Activated naive CD8-positive, alpha-beta T cell treated with anti-CD3 and anti-CD28 coated beads for 36 hours (primary cell): ENCODE data around the gene ANGEL2. TPM values are rescaled to one million over a fixed set of nuclear protein-coding genes. Genes with fewer than 3 reads are reported as not detected.

Source experiments
- DNase-seq: peaks from one replicate; pipeline ENCODE4 v3.0.0; 2021
- H3K27ac Mint-ChIP-seq: one replicate; pipeline ENCODE4 v1.8.0; 2022; ENCODE audit warnings: mild to moderate bottlenecking, moderate library complexity, mixed read lengths
- H3K27me3 Mint-ChIP-seq: one replicate; pipeline ENCODE4 v1.8.0; 2022; ENCODE audit warnings: mild to moderate bottlenecking, mixed read lengths
- H3K36me3 Mint-ChIP-seq: one replicate; pipeline ENCODE4 v1.8.0; 2021; ENCODE audit warnings: mild to moderate bottlenecking, mixed read lengths
- H3K4me1 Mint-ChIP-seq: one replicate; pipeline ENCODE4 v1.8.0; 2021; ENCODE audit warnings: mixed read lengths
- H3K4me3 Mint-ChIP-seq: one replicate; pipeline ENCODE4 v1.8.0; 2022; ENCODE audit warnings: mild to moderate bottlenecking, moderate library complexity, mixed read lengths
- H3K9me3 Mint-ChIP-seq: one replicate; pipeline ENCODE4 v1.8.0; 2022; ENCODE audit warnings: mixed read lengths
- total RNA-seq, 2 experiments: library from RNA; stranded (reverse); gene quantifications; one replicate each; pipeline ENCODE4 v1.2.3, GENCODE V29; 2021

ANGEL2 gene
- total RNA-seq, 2 experiments from 2014 or later, result 41.6 to 42.3 TPM

- peaks cover 6% of the 10 kb centered on the region for H3K4me1 Mint-ChIP-seq
- DNase-seq, result no peak
- no peak overlapping the region for H3K27ac Mint-ChIP-seq
- H3K27me3 Mint-ChIP-seq, result peaks cover 58% of the 10 kb centered on the region
- H3K9me3 Mint-ChIP-seq, result no peaks in the 10 kb centered on the region
- no peaks in the 10 kb centered on the region for H3K36me3 Mint-ChIP-seq
- H3K4me3 Mint-ChIP-seq, result no peak overlapping the region
Observed at GRCh38 chr1:212954514-212954913, 61.2 kb downstream of the ANGEL2 start.

GRCh38 chr1:212953321-212953720 is 62.3 kb downstream of the ANGEL2 start:
- Mint-ChIP-seq H3K27ac (no peak overlapping the region), H3K27me3 (peaks cover 68% of the 10 kb centered on the region), H3K9me3 (peaks cover 4% of the 10 kb centered on the region), H3K36me3 (no peaks in the 10 kb centered on the region), H3K4me1 (peaks cover 6% of the 10 kb centered on the region), H3K4me3 (no peak overlapping the region)
- DNase-seq, result no peak

DNA sequence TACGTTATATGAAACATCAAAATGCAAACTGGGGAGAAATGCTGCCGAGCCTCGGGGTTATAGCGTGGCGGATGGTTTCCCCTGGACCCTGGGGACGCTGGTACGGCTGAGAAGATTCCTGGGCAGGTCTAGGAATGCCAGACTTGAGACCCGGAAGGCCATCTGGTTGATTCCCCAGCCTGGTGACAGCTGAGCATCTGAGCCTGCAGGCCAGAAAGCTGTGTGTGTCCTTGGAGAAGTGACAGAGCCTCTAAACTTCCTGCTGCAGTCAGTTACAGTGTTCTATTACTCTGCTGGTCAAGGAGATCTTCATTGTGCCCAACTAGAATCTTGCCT is 63.1 kb downstream of the ANGEL2 start:
- peaks cover 68% of the 10 kb centered on the region for H3K27me3 Mint-ChIP-seq

DNA sequence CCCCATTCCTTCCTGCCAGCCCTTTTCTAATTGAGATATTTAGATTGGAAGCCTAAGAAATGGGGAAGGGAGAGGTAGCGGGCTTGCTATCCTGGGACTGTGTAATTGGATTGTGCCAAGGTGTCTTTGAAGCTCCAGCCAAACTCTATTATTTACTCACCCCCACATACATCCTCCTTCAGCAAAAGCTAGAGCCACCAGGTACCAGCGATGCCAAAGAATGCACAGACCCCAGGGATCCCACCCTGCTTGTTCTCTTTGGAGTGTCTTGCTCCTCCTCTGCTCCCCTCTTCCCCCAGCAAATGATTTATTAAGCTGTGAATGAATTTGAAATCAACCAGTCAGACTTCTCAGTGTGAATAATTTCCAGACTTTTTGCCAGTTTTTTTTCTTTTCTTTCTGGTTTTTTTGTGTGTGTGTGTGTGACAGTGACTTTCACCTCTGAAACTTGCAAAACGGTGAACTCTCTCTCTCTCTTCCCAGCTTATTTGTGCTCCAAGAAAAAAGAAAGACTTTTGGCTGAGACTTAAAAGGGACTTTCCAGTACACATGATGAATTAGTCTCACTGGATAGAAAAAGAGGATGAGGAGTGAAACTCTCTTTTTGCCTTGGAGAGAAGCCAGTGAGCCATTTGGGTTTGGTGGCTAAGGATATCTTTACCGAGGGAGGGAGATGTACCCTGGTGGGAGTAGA is 63.6 kb downstream of the ANGEL2 start:
- Mint-ChIP-seq H3K27me3 (peaks cover 68% of the 10 kb centered on the region), H3K36me3 (no peaks in the 10 kb centered on the region), H3K9me3 (peaks cover 4% of the 10 kb centered on the region), H3K4me1 (peaks cover 6% of the 10 kb centered on the region), H3K4me3 (no peak overlapping the region), H3K27ac (no peak overlapping the region)
- DNase-seq, result no peak

More for the DNA sequence above, 63.1 kb downstream of the ANGEL2 start:
- Mint-ChIP-seq H3K27ac (no peak overlapping the region), H3K4me3 (no peak overlapping the region), H3K9me3 (peaks cover 4% of the 10 kb centered on the region), H3K4me1 (peaks cover 6% of the 10 kb centered on the region), H3K36me3 (no peaks in the 10 kb centered on the region)
- DNase-seq, result no peak

DNA sequence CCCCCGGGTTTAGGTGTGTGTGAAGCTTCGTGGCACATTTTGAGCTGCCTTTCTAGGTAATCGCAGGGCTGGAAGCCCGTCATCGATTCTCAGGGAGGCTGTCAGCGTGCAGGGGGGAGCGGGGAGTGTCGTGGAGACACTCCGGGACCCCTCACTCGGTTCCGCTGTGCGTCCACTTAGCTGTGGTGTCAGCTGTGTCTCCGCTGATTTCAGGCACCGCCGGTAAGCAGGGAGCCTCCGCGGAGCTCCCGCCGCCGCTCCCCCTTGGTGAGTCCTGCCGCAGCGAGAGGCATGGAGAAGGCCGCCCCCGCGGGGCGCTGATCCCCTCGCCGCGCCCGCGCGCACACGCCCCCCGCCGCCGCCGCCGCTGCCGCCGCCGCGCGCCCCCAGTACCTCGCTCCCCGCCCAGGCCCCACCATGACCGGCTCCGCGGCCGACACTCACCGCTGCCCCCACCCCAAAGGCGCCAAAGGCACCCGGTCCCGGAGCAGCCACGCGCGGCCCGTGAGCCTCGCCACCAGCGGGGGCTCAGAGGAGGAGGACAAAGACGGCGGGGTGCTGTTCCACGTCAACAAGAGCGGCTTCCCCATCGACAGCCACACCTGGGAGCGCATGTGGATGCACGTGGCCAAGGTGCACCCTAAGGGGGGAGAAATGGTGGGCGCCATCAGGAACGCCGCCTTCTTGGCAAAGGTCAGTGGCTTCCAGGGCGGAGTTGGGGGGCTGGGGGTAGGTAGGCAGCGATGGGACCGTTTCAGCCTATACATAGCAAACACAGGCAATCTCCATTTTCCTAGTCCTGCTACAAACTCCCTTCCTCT is 64.3 kb downstream of the ANGEL2 start:
- H3K36me3 Mint-ChIP-seq, result no peaks in the 10 kb centered on the region
- H3K9me3 Mint-ChIP-seq, result peaks cover 4% of the 10 kb centered on the region
- peak overlapping the region; percentile 71 for H3K4me3 Mint-ChIP-seq
- H3K27me3 Mint-ChIP-seq, result peaks cover 60% of the 10 kb centered on the region
- DNase-seq, result peak; percentile 9
- peaks cover 10% of the 10 kb centered on the region for H3K4me1 Mint-ChIP-seq
- no peak overlapping the region for H3K27ac Mint-ChIP-seq

GRCh38 chr1:212950243-212951125 is 65.2 kb downstream of the ANGEL2 start, which contains the start of gene VASH2:
Gene VASH2 (plus strand): TSS chr1:212950541. CDS start chr1:212951543, 1,002 bp downstream.
- DNase-seq, result peak; percentile 67
- peaks cover 54% of the 10 kb centered on the region for H3K27me3 Mint-ChIP-seq
- H3K36me3 Mint-ChIP-seq, result no peaks in the 10 kb centered on the region
- H3K27ac Mint-ChIP-seq, result no peak within 1 kb of the TSS
- peak within 1 kb of the TSS; percentile 71 for H3K4me3 Mint-ChIP-seq
- H3K4me1 Mint-ChIP-seq, result peaks cover 10% of the 10 kb centered on the region
- H3K9me3 Mint-ChIP-seq, result peaks cover 4% of the 10 kb centered on the region

DNA sequence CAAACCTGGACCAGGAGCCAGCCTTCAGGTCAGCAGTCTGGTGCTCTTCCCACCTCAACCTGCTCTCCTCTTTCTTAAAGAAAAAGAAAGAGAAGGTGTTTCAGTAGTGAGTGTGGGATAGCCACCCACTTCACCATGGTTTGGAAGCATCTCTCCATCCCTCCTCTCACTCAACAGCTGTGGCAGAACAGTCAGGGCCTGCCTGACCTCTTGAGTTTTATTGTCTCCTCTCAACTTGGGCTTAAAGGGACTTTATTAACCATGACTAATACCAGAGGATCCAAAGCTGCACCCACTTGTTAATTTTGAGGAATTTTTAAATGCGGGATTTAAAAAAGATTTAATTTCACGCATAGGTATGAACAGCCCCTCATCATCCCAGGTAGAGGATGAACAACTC is 65.9 kb downstream of the ANGEL2 start:
- Mint-ChIP-seq H3K9me3 (peaks cover 4% of the 10 kb centered on the region), H3K36me3 (no peaks in the 10 kb centered on the region), H3K4me3 (no peak overlapping the region), H3K27me3 (peaks cover 54% of the 10 kb centered on the region), H3K4me1 (peaks cover 10% of the 10 kb centered on the region), H3K27ac (no peak overlapping the region)
- no peak for DNase-seq

GRCh38 chr1:212946872-212947271 is 68.8 kb downstream of the ANGEL2 start:
- Mint-ChIP-seq H3K36me3 (no peaks in the 10 kb centered on the region), H3K4me3 (no peak overlapping the region), H3K4me1 (peaks cover 10% of the 10 kb centered on the region), H3K27me3 (peaks cover 32% of the 10 kb centered on the region), H3K9me3 (peaks cover 4% of the 10 kb centered on the region), H3K27ac (no peak overlapping the region)
- no peak for DNase-seq

GRCh38 chr1:212945463-212946160 is 70.1 kb downstream of the ANGEL2 start:
- H3K36me3 Mint-ChIP-seq, result no peaks in the 10 kb centered on the region
- no peak overlapping the region for H3K4me3 Mint-ChIP-seq
- DNase-seq, result no peak
- H3K4me1 Mint-ChIP-seq, result peaks cover 7% of the 10 kb centered on the region
- no peak overlapping the region for H3K27ac Mint-ChIP-seq
- peaks cover 4% of the 10 kb centered on the region for H3K9me3 Mint-ChIP-seq
- peaks cover 21% of the 10 kb centered on the region for H3K27me3 Mint-ChIP-seq

GRCh38 chr1:212945056-212945455 is 70.6 kb downstream of the ANGEL2 start:
- Mint-ChIP-seq H3K4me1 (peaks cover 4% of the 10 kb centered on the region), H3K9me3 (peaks cover 7% of the 10 kb centered on the region), H3K4me3 (no peak overlapping the region), H3K27me3 (peaks cover 16% of the 10 kb centered on the region), H3K36me3 (no peaks in the 10 kb centered on the region), H3K27ac (no peak overlapping the region)
- no peak for DNase-seq

DNA sequence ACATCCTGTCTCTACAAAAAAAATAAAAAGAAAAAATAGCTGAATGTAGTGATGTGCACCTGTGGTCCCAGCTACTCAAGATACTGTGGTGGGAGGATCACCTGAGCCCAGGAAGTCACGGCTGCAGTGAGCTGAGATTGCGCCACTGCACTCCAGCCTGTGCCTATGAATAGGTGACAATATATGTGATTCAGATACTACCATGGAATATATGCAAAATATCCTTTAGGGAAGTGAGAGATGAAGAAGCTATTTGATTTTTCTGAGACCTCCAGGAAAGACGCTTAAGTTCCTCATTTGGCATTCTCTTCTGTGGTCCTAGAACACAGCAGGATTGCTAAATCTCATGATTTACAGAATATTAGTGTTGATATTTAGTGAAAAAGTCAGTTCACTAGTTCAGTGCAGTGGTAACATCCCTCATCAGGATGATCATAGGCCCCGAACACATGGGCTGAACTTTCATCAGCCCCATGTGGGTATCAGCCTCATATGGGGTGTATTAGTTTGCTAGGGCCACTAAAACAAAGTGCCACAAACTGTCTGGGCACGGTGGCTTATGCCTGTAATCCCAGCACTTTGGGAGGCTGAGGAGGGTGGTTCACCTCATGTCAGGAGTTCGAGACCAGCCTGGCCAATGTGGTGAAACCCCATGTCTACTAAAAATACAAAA is 71.3 kb downstream of the ANGEL2 start:
- no peak for DNase-seq
- H3K27me3 Mint-ChIP-seq, result peaks cover 9% of the 10 kb centered on the region
- H3K36me3 Mint-ChIP-seq, result no peaks in the 10 kb centered on the region

DNA sequence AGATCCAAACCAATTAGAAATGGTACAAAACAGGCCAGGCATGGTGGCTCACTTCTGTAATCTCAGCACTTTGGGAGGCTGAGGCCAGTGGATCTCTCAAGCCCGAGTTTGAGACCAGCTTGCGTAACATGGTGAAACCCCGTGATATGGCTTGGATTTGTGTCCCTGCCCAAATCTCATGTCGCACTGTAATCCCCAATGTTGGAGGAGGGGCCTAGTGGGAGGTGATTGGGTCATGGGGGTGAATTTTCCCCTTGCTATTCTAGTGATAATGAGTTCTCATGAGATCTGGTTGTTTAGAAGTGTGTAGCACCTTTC is 72.3 kb downstream of the ANGEL2 start:
- H3K9me3 Mint-ChIP-seq, result peaks cover 5% of the 10 kb centered on the region
- no peak for DNase-seq
- H3K4me3 Mint-ChIP-seq, result no peak overlapping the region
- H3K27me3 Mint-ChIP-seq, result no peaks in the 10 kb centered on the region
- no peak overlapping the region for H3K27ac Mint-ChIP-seq
- H3K36me3 Mint-ChIP-seq, result no peaks in the 10 kb centered on the region
- H3K4me1 Mint-ChIP-seq, result peaks cover 4% of the 10 kb centered on the region

More for the DNA sequence above, 71.3 kb downstream of the ANGEL2 start:
- peaks cover 9% of the 10 kb centered on the region for H3K9me3 Mint-ChIP-seq
- no peak overlapping the region for H3K27ac Mint-ChIP-seq
- no peak overlapping the region for H3K4me3 Mint-ChIP-seq
- peaks cover 4% of the 10 kb centered on the region for H3K4me1 Mint-ChIP-seq

DNA sequence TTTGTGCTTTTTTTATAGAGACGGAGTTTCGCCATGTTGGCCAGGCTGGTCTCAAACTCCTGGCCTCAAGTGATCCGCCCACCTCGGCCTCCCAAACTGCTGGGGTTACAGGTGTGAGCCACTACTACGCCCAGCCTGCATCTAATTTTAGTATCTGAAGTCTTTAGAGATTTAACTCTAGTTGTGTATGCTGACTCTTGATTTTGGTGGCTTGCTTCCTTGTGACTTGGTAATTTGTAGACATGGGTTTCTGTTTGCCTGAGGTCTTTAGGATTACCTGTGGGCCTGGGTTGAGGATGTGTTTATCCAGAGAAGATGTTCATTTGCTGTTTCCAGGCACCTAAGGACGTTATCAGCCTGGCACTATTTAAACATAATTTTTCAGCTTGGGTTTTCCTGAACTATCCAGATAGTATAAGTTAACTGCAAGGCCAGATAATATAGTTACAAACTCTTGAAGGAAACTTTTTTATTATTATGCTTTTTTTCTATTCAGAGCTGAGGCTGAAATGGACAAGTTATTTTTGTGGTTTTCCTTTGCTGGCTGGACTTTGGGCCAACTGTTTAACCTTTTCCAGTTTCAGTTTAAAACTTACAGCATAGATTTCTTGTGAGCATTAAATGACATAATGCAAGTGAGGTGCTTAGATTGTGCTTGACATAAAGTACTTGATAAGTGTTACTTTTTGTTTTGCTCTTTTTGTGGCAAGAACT is 72.8 kb downstream of the ANGEL2 start:
- H3K4me1 Mint-ChIP-seq, result peaks cover 7% of the 10 kb centered on the region
- H3K4me3 Mint-ChIP-seq, result no peak overlapping the region
- no peaks in the 10 kb centered on the region for H3K27me3 Mint-ChIP-seq
- no peak overlapping the region for H3K27ac Mint-ChIP-seq
- no peak for DNase-seq
- peaks cover 5% of the 10 kb centered on the region for H3K9me3 Mint-ChIP-seq
- H3K36me3 Mint-ChIP-seq, result no peaks in the 10 kb centered on the region
